Measurements from ENCODE around the gene ECI1. TPM values are rescaled to one million over a fixed set of nuclear protein-coding genes. Genes with fewer than 3 reads are reported as not detected.

The ECI1 gene
- total and polyA plus RNA-seq, 4 donors: 35.0 to 87.1 (median 63.5) TPM

GRCh38 chr16:2228161-2228824 is 23.1 kb downstream of the ECI1 start:
- Histone ChIP-seq H3K4me1 (ENCODE audit: control insufficient read depth in 5 of 5, insufficient read depth in 5 of 5, low read length in 5 of 5) (peaks cover 0 to 10% (median 6%) of the 10 kb centered on the region in 5 donors), H3K36me3 (ENCODE audit: control insufficient read depth in 4 of 4, insufficient read depth in 4 of 4, low read length in 4 of 4) (peaks cover 3 to 54% (median 24%) of the 10 kb centered on the region in 4 donors), H3K27me3 (ENCODE audit: control insufficient read depth in 3 of 3, insufficient read depth in 3 of 3, low read length in 2 of 3) (no peaks in the 10 kb centered on the region), H3K27ac (ENCODE audit: low read depth in 1 of 2, low read length in 1 of 2) (no peak overlapping the region), H3K9me3 (ENCODE audit: control insufficient read depth in 4 of 4, insufficient read depth in 3 of 4, low read length in 3 of 4) (peaks cover 0 to 3% (median 0%) of the 10 kb centered on the region in 4 donors), H3K9ac (ENCODE audit: insufficient read depth in 1 of 2, low read length in 2 of 2) (no peak overlapping the region), H3K4me3 (no peak overlapping the region)
- ATAC-seq (ENCODE audit: insufficient read depth, low FRiP score) (no peak), DNase-seq (no peak)
- 93 to 95% methylated on average over 25 of the region's 25 CpGs for WGBS, 2 donors
- TF ChIP-seq CTCF (IDR thresholded peaks at IDR 0.05; ENCODE audit: control extremely low read depth, extremely low read depth): no peak

- Histone ChIP-seq H3K27ac (ENCODE audit: low read depth in 1 of 2, low read length in 1 of 2) (no peak overlapping the region), H3K36me3 (ENCODE audit: control insufficient read depth in 4 of 4, insufficient read depth in 4 of 4, low read length in 4 of 4) (peaks cover 3 to 40% (median 16%) of the 10 kb centered on the region in 4 donors), H3K4me1 (ENCODE audit: control insufficient read depth in 5 of 5, insufficient read depth in 5 of 5, low read length in 5 of 5) (peaks cover 0 to 10% (median 6%) of the 10 kb centered on the region in 5 donors), H3K4me3 (no peak overlapping the region), H3K27me3 (ENCODE audit: control insufficient read depth in 3 of 3, insufficient read depth in 3 of 3, low read length in 2 of 3) (no peaks in the 10 kb centered on the region), H3K9ac (ENCODE audit: insufficient read depth in 1 of 2, low read length in 2 of 2) (no peak overlapping the region), H3K9me3 (ENCODE audit: control insufficient read depth in 4 of 4, insufficient read depth in 3 of 4, low read length in 3 of 4) (peaks cover 0 to 3% (median 0%) of the 10 kb centered on the region in 4 donors)
- no peak for DNase-seq
- no peak for TF ChIP-seq CTCF (IDR thresholded peaks at IDR 0.05; ENCODE audit: control extremely low read depth, extremely low read depth)
- ATAC-seq (ENCODE audit: insufficient read depth, low FRiP score): no peak
- 91 to 95% methylated on average over 6 of the region's 6 CpGs for WGBS, 2 donors
These were observed 24.5 kb downstream of the ECI1 start for GRCh38 chr16:2226918-2227317.

- H3K9me3 ChIP-seq (ENCODE audit: control insufficient read depth in 4 of 4, insufficient read depth in 3 of 4, low read length in 3 of 4): no peaks in the 10 kb centered on the region
- DNase-seq (no peak), ATAC-seq (ENCODE audit: insufficient read depth, low FRiP score) (no peak)
- no peaks in the 10 kb centered on the region for H3K27me3 ChIP-seq (ENCODE audit: control insufficient read depth in 3 of 3, insufficient read depth in 3 of 3, low read length in 2 of 3)
- H3K36me3 ChIP-seq (ENCODE audit: control insufficient read depth in 4 of 4, insufficient read depth in 4 of 4, low read length in 4 of 4): peaks cover 3 to 34% (median 14%) of the 10 kb centered on the region in 4 donors
- TF ChIP-seq CTCF (IDR thresholded peaks at IDR 0.05; ENCODE audit: control extremely low read depth, extremely low read depth): no peak
- WGBS, 2 donors: 62 to 73% methylated on average over 9 of the region's 9 CpGs
- no peak overlapping the region for H3K27ac ChIP-seq (ENCODE audit: low read depth in 1 of 2, low read length in 1 of 2)
- no peak overlapping the region for H3K4me3 ChIP-seq
- peaks cover 0 to 10% (median 6%) of the 10 kb centered on the region in 5 donors for H3K4me1 ChIP-seq (ENCODE audit: control insufficient read depth in 5 of 5, insufficient read depth in 5 of 5, low read length in 5 of 5)
- H3K9ac ChIP-seq (ENCODE audit: insufficient read depth in 1 of 2, low read length in 2 of 2): no peak overlapping the region
These were observed 25.1 kb downstream of the ECI1 start for GRCh38 chr16:2226245-2226793.
